Heart left ventricle (tissue), 16 donors: ENCODE measurements around the gene ARMH4. TPM values are rescaled to one million over a fixed set of nuclear protein-coding genes. Genes with fewer than 3 reads are reported as not detected.

Experiments
- ATAC-seq, 4 donors: fragments of 200-7000 bp; cut with Tn5 transposase; one replicate each; pipeline ENCODE4 v1.9.1; 2020 to 2022; ENCODE audit warnings: moderate library complexity in 4 of 4, mild to moderate bottlenecking in 3 of 4, moderate number of reproducible peaks in 1 of 4
- DNase-seq, 5 donors: peaks; one replicate each; pipeline ENCODE4 v3.0.0-alpha.2; 2020
- H3K27ac ChIP-seq, 12 donors: fragments of 200-600 bp; sonication (generic) in 4 of 12; one replicate each; pipeline versions ENCODE4 v1.5.0 to v1.8.0; 2016 to 2022; ENCODE audit warnings: mild to moderate bottlenecking in 2 of 12
- H3K27me3 ChIP-seq, 9 donors: fragments of 200-600 bp; sonication (generic) in 2 of 9; one replicate each; pipeline versions ENCODE4 v1.5.1 to v1.8.0; 2016 to 2022; ENCODE audit warnings: mild to moderate bottlenecking in 3 of 9
- H3K36me3 ChIP-seq, 9 donors: fragments of 200-600 bp; sonication (generic) in 2 of 9; one replicate each; pipeline versions ENCODE4 v1.5.0 to v1.8.0; 2018 to 2022; ENCODE audit warnings: mild to moderate bottlenecking in 2 of 9
- H3K4me1 ChIP-seq, 12 donors: fragments of 200-600 bp; sonication (generic) in 4 of 12; one replicate each; pipeline versions ENCODE4 v1.5.0 to v1.8.0; 2016 to 2022; ENCODE audit warnings: mild to moderate bottlenecking in 3 of 12
- H3K4me3 ChIP-seq, 12 donors: fragments of 200-600 bp; sonication (generic) in 4 of 12; one replicate each; pipeline versions ENCODE4 v1.5.0 to v1.8.0; 2017 to 2022; ENCODE audit warnings: mild to moderate bottlenecking in 9 of 12, moderate library complexity in 4 of 12
- H3K9me3 ChIP-seq, 12 donors: fragments of 200-600 bp; sonication (generic) in 4 of 12; one replicate each; pipeline versions ENCODE4 v1.5.0 to v1.8.0; 2016 to 2022; ENCODE audit warnings: mild to moderate bottlenecking in 1 of 12
- CTCF ChIP-seq, 12 donors: fragments of 200-600 bp; sonication (generic) in 4 of 12; IDR thresholded peaks; one replicate each; pipeline versions ENCODE4 v1.5.0 to v1.8.0; 2018 to 2022; ENCODE audit warnings: antibody characterized with exemption in 12 of 12, mild to moderate bottlenecking in 5 of 12
- POLR2A ChIP-seq, 2 donors: fragments of 450-650 bp; IDR thresholded peaks; one replicate each; pipeline ENCODE4 v1.6.1; 2017; ENCODE audit warnings: antibody characterized with exemption in 2 of 2, mild to moderate bottlenecking in 2 of 2, moderate library complexity in 2 of 2
- WGBS, 4 donors: extraction: QIAGEN DNeasy Blood & Tissue Kit in 2 of 4; methylation state at CpG; one replicate each; pipeline versions ENCODE4 v1.1.5 to v1.1.7; 2013 to 2018; 5-methylcytosine and 5-hydroxymethylcytosine counted together
- intact Hi-C, 10 donors: fragments of 100-400 bp; cut with DNase I; formaldehyde crosslinking; loops; one replicate each; pipeline versions ENCODE4 v1.11.1 to v1.14.2; 2022
- polyA plus RNA-seq, 2 donors: library from polyadenylated mRNA; stranded (reverse); fragments of 200-250 nt; gene quantifications; one replicate each; pipeline ENCODE4 v1.2.3, GENCODE V29; 2013
- total RNA-seq, 9 donors: library from RNA; depleted of rRNA in 2 of 9; stranded (reverse); fragments of >200 nt in 2 of 9; fragmentation: NEBNext Ultra II Directional in 3 of 9; extraction: Animal tissue kit (Norgen Biotek cat#: 25700) in 3 of 9; gene quantifications; one replicate each; pipeline versions ENCODE4 v1.1.0 to v1.2.4, GENCODE V29; 2016 to 2023
- donor health status: ischemic (EF 13 %, LVEDD 7.1; RV severe dilation, severe dysfunction).
- donor health status: healthy with polysubstance abuse.
- donor health status: DM: no; HTN: yes; CAD: no.
- donor health status: DM: no; HTN: no; CAD: no.
- donor health status: ischemic (EF 25% LVEDD 6.9; RV normal size, moderate dysfunction).
- donor health status: ischemic (EF 25% LVEDD 5.7; RV mildly dilated, moderate dysfunction).
- donor health status: healthy.
- donor health status: DM: yes; HTN: yes; CAD: no.
- donor health status: ischemic (EF 35%, LVEDD 5.7; RV mildly dilated, moderate dysfunction).
- donor health status: nonischemic (EF 11% LVEDD 7.7; RV severe dilation, severe dysfunction).
- donor health status: DM: yes; HTN: yes; CAD: no.
- donor health status: PGD.
- donor health status: ischemic (EF 29% LVEDD 5.4; RV normal size, mild dysfunction).
- donor health status: nonischemic (EF 23%, LVEDD 6.1; RV moderate dilation, normal function).

Gene ARMH4
- total and polyA plus RNA-seq, 11 donors, result 1.8 to 13.4 (median 9.7) TPM

GRCh38 chr14:58014778-58015177, 137.2 kb downstream of the ARMH4 start:
- Histone ChIP-seq H3K27ac (no peak overlapping the region), H3K36me3 (no peaks in the 10 kb centered on the region), H3K4me3 (no peak overlapping the region), H3K9me3 (peaks cover 0 to 9% (median 0%) of the 10 kb centered on the region in 12 donors), H3K4me1 (no peaks in the 10 kb centered on the region), H3K27me3 (no peaks in the 10 kb centered on the region)
- intact Hi-C loops, result no loop called here
- WGBS, 4 donors, result 93 to 96% (median 94%) methylated on average over 2 of the region's 2 CpGs
- DNase-seq, result no peak
- TF ChIP-seq POLR2A (IDR thresholded peaks at IDR 0.05) (no peak), CTCF (IDR thresholded peaks at IDR 0.05) (no peak)
- ATAC-seq, result no peak

- 50 to 72% (median 63%) methylated on average over 2 of the region's 2 CpGs for WGBS, 4 donors
- peaks cover 0 to 13% (median 0%) of the 10 kb centered on the region in 9 donors for H3K36me3 ChIP-seq
- no peaks in the 10 kb centered on the region for H3K9me3 ChIP-seq
- no peak overlapping the region for H3K27ac ChIP-seq
- DNase-seq (no peak), ATAC-seq (no peak)
- peaks cover 0 to 4% (median 0%) of the 10 kb centered on the region in 12 donors for H3K4me1 ChIP-seq
- H3K4me3 ChIP-seq, result no peak overlapping the region
- intact Hi-C loops, result no loop called here
- no peak for TF ChIP-seq POLR2A (IDR thresholded peaks at IDR 0.05)
- H3K27me3 ChIP-seq, result no peaks in the 10 kb centered on the region
Measured at GRCh38 chr14:58002618-58003017, 149.4 kb downstream of the ARMH4 start.

- Histone ChIP-seq H3K27ac (no peak overlapping the region), H3K36me3 (peaks cover 0 to 13% (median 0%) of the 10 kb centered on the region in 9 donors), H3K9me3 (no peaks in the 10 kb centered on the region), H3K4me1 (peaks cover 0 to 4% (median 0%) of the 10 kb centered on the region in 12 donors), H3K27me3 (no peaks in the 10 kb centered on the region), H3K4me3 (no peak overlapping the region)
- intact Hi-C loops, result no loop called here
- no peak for ATAC-seq
- no peak for TF ChIP-seq POLR2A (IDR thresholded peaks at IDR 0.05)
- TF ChIP-seq CTCF (IDR thresholded peaks at IDR 0.05), result no peak
- WGBS, 4 donors, result 90 to 95% (median 91%) methylated on average over 1 of the region's 1 CpG
- no peak for DNase-seq
Measured at GRCh38 chr14:57999979-58000378, 152.0 kb downstream of the ARMH4 start.

- Histone ChIP-seq H3K4me3 (no peak overlapping the region), H3K9me3 (no peaks in the 10 kb centered on the region), H3K36me3 (peaks cover 0 to 12% (median 0%) of the 10 kb centered on the region in 9 donors), H3K27ac (no peak overlapping the region), H3K4me1 (peaks cover 0 to 4% (median 0%) of the 10 kb centered on the region in 12 donors), H3K27me3 (no peaks in the 10 kb centered on the region)
- DNase-seq (no peak), ATAC-seq (no peak)
- intact Hi-C loops, result no loop called here
- 78 to 86% (median 82%) methylated on average over 2 of the region's 2 CpGs for WGBS, 4 donors
- TF ChIP-seq CTCF (IDR thresholded peaks at IDR 0.05) (no peak), POLR2A (IDR thresholded peaks at IDR 0.05) (no peak)
Measured at GRCh38 chr14:57999471-57999870, 152.5 kb downstream of the ARMH4 start.

GRCh38 chr14:57998766-57999165, 153.2 kb downstream of the ARMH4 start:
- Histone ChIP-seq H3K36me3 (peaks cover 0 to 6% (median 0%) of the 10 kb centered on the region in 9 donors), H3K27me3 (no peaks in the 10 kb centered on the region), H3K27ac (no peak overlapping the region), H3K9me3 (no peaks in the 10 kb centered on the region), H3K4me3 (no peak overlapping the region), H3K4me1 (peaks cover 0 to 4% (median 0%) of the 10 kb centered on the region in 12 donors)
- ATAC-seq (no peak), DNase-seq (no peak)
- 31 to 84% (median 63%) methylated on average over 1 of the region's 1 CpG for WGBS, 4 donors
- TF ChIP-seq POLR2A (IDR thresholded peaks at IDR 0.05), result no peak
- no peak for TF ChIP-seq CTCF (IDR thresholded peaks at IDR 0.05)
- intact Hi-C loops, result no loop called here
